Measurements from ENCODE around the gene IMMP2L. TPM values are rescaled to one million over a fixed set of nuclear protein-coding genes. Genes with fewer than 3 reads are reported as not detected.

The IMMP2L gene
- total RNA-seq, 4 donors from 2014 or later, result 23.8 to 30.0 (median 27.7) TPM

DNA sequence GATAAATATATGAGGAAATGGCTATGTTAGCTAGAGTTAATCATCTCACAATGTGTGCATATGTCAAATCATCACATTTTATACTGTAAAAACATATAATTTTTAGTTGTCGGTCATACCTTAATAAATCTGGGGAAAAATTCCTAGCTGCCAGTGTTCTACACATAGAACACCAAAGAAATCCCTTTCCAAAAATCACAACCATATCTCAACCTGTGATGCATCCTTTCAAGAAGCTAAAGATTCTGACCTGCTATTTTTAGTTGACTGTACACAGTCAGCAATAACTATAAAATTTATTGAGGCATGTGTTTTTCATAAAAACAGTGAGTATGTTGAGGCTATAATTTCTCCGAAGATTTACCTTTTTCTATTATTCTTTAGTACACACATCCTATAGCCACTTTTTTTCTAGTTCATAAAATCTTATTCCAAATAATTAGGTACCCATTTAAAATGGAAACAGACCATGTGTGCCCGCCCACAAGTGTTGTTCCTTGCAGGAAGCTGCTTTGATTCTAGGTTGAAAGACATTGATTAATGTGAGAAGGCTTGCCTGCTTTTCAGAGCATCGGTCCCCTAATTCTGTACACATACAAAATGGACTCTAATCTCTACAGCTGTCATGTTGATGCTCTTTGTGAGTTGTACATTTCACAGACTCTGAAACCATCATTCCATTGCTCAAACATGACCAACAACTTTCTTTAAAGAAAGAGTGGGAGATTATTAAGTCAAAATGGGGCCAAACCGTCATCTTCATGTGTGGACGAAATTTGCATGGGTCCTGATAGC is 588.9 kb downstream of the IMMP2L start:
- DNase-seq, result no peak
- Histone ChIP-seq H3K4me3 (replicated peaks in 1 of 3) (no peak overlapping the region), H3K36me3 (no peaks in the 10 kb centered on the region), H3K27me3 (no peaks in the 10 kb centered on the region), H3K4me1 (no peaks in the 10 kb centered on the region), H3K27ac (no peak overlapping the region), H3K9me3 (no peaks in the 10 kb centered on the region)
- no peak for TF ChIP-seq POLR2A (IDR thresholded peaks at IDR 0.05)
- TF ChIP-seq, protein P1, sequence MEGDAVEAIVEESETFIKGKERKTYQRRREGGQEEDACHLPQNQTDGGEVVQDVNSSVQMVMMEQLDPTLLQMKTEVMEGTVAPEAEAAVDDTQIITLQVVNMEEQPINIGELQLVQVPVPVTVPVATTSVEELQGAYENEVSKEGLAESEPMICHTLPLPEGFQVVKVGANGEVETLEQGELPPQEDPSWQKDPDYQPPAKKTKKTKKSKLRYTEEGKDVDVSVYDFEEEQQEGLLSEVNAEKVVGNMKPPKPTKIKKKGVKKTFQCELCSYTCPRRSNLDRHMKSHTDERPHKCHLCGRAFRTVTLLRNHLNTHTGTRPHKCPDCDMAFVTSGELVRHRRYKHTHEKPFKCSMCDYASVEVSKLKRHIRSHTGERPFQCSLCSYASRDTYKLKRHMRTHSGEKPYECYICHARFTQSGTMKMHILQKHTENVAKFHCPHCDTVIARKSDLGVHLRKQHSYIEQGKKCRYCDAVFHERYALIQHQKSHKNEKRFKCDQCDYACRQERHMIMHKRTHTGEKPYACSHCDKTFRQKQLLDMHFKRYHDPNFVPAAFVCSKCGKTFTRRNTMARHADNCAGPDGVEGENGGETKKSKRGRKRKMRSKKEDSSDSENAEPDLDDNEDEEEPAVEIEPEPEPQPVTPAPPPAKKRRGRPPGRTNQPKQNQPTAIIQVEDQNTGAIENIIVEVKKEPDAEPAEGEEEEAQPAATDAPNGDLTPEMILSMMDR (IDR thresholded peaks at IDR 0.05), result no peak
- intact Hi-C loops (cut with DNase I), result no loop called here
- 91 to 96% methylated on average over 6 of the region's 6 CpGs for WGBS, 2 donors

DNA sequence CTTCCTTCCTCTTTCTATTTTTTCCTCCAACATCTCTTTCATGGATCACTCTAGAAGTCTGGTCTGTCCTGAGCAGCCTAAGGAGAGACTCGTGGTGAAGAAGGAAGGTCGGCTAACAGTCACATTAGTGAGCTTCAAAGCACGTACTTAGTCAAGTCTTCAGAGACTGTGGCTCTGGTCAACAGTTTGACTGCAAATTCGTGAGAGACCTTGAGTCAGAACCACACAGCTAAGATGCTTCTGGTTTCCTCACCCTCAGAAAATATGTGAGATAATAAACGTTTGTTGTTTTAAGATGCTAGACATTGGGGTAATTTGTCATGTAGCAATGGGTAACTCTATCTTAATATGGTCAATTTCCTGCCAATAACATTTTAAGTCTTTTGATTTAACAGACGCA is 597.5 kb downstream of the IMMP2L start:
- TF ChIP-seq, protein P1 (IDR thresholded peaks at IDR 0.05), result no peak
- TF ChIP-seq POLR2A (IDR thresholded peaks at IDR 0.05), result no peak
- H3K4me1 ChIP-seq, result no peaks in the 10 kb centered on the region
- H3K36me3 ChIP-seq, result no peaks in the 10 kb centered on the region
- H3K27ac ChIP-seq, result no peak overlapping the region
- no peaks in the 10 kb centered on the region for H3K9me3 ChIP-seq
- 70 to 81% methylated on average over 6 of the region's 6 CpGs for WGBS, 2 donors
- H3K27me3 ChIP-seq, result no peaks in the 10 kb centered on the region
- no peak overlapping the region for H3K4me3 ChIP-seq (replicated peaks in 1 of 3)
- no peak for DNase-seq
- intact Hi-C loops (cut with DNase I), result no loop called here

DNA sequence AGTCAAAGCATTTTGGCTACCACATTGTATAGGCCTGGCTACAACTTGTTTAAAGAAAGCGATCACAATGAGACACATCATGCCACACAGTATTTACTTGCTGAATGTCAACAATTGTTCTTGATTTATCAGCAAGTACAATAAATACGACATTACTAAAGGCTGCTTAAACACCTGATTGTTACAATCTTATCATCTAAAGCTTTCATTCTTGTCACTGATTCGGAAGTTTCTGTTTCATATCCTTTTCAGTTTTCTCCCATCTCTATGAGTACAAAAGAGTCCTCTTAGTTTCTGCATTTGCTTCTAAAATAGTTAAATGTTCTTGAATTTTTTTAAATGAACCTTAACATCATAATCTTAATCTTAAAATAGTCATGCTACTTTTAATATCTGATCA is 599.5 kb downstream of the IMMP2L start:
- TF ChIP-seq, protein P1 (IDR thresholded peaks at IDR 0.05), result no peak
- no peak for TF ChIP-seq POLR2A (IDR thresholded peaks at IDR 0.05)
- 93% methylated on average over 3 of the region's 3 CpGs for WGBS, 2 donors
- no peak overlapping the region for H3K27ac ChIP-seq

DNA sequence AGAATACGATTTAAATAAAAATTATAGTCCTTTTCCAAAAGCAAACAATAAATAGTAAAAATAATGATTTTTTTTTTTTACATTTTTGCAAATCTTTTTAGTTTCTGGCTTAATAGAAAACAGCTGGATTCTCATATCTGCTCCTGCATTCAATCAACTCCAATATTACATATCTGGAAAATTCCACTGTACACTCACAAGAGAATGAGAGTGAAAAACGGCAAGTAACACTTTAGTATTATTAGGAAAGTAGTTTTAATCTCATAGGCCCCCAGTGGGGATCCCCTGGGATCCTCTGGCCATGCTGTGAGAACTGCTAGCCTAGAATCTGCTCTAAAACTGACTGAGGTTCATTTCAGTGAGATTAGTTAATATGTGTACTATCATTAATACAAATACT is 599.9 kb downstream of the IMMP2L start:
- DNase-seq, result no peak
- no peaks in the 10 kb centered on the region for H3K9me3 ChIP-seq
- H3K27ac ChIP-seq, result no peak overlapping the region
- no peaks in the 10 kb centered on the region for H3K27me3 ChIP-seq
- TF ChIP-seq, protein P1 (IDR thresholded peaks at IDR 0.05), result no peak
- no peak for TF ChIP-seq POLR2A (IDR thresholded peaks at IDR 0.05)
- peaks cover 0 to 8% of the 10 kb centered on the region in 2 donors for H3K4me1 ChIP-seq
- intact Hi-C loops (cut with DNase I), result no loop called here
- H3K4me3 ChIP-seq (replicated peaks in 1 of 3), result no peak overlapping the region
- no peaks in the 10 kb centered on the region for H3K36me3 ChIP-seq
- WGBS, 2 donors, result 72 to 77% methylated on average over 2 of the region's 2 CpGs

More for the DNA sequence above, 599.5 kb downstream of the IMMP2L start:
- H3K4me3 ChIP-seq (replicated peaks in 1 of 3), result no peak overlapping the region
- H3K9me3 ChIP-seq, result no peaks in the 10 kb centered on the region
- H3K27me3 ChIP-seq, result no peaks in the 10 kb centered on the region
- no peaks in the 10 kb centered on the region for H3K36me3 ChIP-seq
- DNase-seq, result no peak
- intact Hi-C loops (cut with DNase I), result no loop called here
- H3K4me1 ChIP-seq, result peaks cover 0 to 8% of the 10 kb centered on the region in 2 donors

DNA sequence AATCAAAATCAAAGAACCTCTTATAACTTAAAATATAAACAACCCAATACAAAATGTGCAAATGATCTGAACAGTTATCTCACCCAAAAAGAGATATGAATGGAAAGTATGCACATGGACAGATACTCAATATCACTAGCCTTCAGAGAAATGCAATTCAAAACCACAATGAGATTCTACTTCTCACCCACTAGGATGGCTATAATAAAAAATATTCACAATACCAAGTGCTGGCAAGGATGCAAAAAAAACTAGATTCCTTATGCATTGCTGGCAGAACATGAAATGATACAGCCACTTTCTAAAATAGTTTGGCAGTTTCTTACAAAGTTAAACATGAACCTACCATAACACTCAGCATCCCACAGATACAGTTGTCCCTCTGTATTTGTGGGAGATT is 601.5 kb downstream of the IMMP2L start:
- intact Hi-C loops (cut with DNase I), result no loop called here
- TF ChIP-seq, protein P1 (IDR thresholded peaks at IDR 0.05), result no peak
- no peak for TF ChIP-seq POLR2A (IDR thresholded peaks at IDR 0.05)

More for the DNA sequence above, 601.5 kb downstream of the IMMP2L start:
- Histone ChIP-seq H3K36me3 (no peaks in the 10 kb centered on the region), H3K27me3 (no peaks in the 10 kb centered on the region), H3K4me3 (replicated peaks in 1 of 3) (no peak overlapping the region), H3K4me1 (peaks cover 0 to 8% of the 10 kb centered on the region in 2 donors), H3K27ac (no peak overlapping the region), H3K9me3 (no peaks in the 10 kb centered on the region)
- DNase-seq, result no peak

All from thyroid gland (tissue), 4 donors.